ENCODE results near the gene PPM1H. TPM values are rescaled to one million over a fixed set of nuclear protein-coding genes. Genes with fewer than 3 reads are reported as not detected.

Gene PPM1H
- total RNA-seq, 1 donor from 2014 or later: 15.7 TPM

DNA sequence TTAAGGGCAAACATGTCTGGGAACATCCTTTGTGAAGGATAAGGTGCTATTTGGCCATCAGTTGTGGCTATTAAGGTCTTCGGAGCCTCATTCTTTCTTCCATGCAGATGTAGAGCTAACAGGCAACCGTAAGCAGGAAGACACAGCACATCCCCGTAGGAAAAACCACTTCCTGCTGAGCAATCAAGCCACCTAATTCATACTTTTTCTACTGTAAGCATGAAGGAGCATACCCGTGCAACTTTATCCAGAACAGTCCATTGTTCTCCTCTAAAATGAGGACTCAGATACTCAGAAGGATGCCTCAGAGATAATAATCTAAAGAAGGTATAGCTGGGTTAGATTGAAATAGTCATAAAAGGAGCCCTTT is 232.0 kb downstream of the PPM1H start:
- Mint-ChIP-seq H3K4me1 (peaks cover 18% of the 10 kb centered on the region), H3K27ac (peak overlapping the region; percentile 55), H3K27me3 (ENCODE audit: low read depth) (no peaks in the 10 kb centered on the region), H3K9me3 (no peaks in the 10 kb centered on the region), H3K4me3 (no peak overlapping the region), H3K36me3 (peaks cover 1% of the 10 kb centered on the region)
- TF ChIP-seq, protein P1, sequence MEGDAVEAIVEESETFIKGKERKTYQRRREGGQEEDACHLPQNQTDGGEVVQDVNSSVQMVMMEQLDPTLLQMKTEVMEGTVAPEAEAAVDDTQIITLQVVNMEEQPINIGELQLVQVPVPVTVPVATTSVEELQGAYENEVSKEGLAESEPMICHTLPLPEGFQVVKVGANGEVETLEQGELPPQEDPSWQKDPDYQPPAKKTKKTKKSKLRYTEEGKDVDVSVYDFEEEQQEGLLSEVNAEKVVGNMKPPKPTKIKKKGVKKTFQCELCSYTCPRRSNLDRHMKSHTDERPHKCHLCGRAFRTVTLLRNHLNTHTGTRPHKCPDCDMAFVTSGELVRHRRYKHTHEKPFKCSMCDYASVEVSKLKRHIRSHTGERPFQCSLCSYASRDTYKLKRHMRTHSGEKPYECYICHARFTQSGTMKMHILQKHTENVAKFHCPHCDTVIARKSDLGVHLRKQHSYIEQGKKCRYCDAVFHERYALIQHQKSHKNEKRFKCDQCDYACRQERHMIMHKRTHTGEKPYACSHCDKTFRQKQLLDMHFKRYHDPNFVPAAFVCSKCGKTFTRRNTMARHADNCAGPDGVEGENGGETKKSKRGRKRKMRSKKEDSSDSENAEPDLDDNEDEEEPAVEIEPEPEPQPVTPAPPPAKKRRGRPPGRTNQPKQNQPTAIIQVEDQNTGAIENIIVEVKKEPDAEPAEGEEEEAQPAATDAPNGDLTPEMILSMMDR (IDR thresholded peaks at IDR 0.05; ENCODE audit: unreplicated experiment): no peak
- no peak for DNase-seq (ENCODE audit: low spot score in 2 of 2, unreplicated experiment in 2 of 2)

DNA sequence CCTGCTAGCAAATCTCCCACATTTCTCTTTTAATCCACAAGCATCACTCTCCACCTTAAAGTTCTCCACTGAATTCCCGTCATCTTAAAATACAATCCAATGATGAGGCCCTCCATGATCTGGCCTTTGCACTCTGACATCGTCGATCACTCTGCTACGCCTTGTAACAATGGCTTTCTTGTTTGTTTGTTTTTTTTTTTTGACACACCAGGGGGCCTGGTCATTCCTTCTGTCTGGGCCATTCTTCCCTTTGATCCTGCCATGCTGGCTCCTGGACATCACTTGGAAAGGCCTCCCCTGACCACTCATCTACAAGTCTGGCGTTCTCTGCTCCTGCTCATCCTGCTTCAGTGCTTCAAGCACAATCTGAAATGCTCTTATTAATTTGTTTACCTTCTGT is 233.5 kb downstream of the PPM1H start:
- H3K27me3 Mint-ChIP-seq (ENCODE audit: low read depth): no peaks in the 10 kb centered on the region
- H3K4me1 Mint-ChIP-seq: peaks cover 18% of the 10 kb centered on the region
- H3K27ac Mint-ChIP-seq: no peak overlapping the region
- H3K9me3 Mint-ChIP-seq: no peaks in the 10 kb centered on the region
- TF ChIP-seq, protein P1 (IDR thresholded peaks at IDR 0.05; ENCODE audit: unreplicated experiment): no peak
- H3K4me3 Mint-ChIP-seq: no peak overlapping the region
- H3K36me3 Mint-ChIP-seq: no peaks in the 10 kb centered on the region
- DNase-seq (ENCODE audit: low spot score in 2 of 2, unreplicated experiment in 2 of 2): no peak

DNA sequence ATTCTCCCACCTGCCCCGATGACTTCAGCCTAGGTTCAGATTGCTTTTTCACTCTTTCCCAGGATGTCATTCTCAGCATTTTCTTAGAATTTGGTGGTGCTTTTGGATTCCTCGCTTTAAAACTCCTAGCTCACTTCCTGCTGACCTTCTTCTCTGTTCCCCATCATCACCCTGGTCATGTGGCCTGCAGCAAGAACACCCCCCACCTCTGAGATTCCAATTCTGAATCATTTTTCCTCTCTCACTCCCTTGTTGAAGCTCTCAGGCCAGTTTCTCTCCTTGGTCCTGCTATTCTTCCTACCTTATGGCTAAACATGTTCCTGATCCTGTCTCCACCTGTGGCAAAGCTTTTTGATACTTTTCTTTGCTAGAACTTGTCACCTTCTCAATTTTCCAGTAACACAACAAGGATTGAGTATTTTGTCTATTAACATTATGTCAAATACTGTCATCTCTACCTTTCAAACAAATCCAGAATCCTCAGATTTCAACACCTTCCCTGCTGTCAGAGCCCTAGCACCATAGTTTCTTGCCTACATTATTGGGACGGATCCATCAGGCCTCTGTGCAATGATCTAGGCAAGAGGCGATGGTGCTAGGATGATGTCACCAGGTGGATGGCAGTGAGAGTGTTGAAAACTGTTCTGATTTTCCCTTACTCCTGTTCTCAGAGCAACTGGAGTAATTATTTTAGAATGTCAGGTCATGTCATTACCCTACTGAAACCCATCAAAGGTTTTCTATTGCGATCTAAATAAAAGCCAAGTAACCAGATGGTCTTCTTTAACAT is 234.7 kb downstream of the PPM1H start:
- no peak overlapping the region for H3K27ac Mint-ChIP-seq
- H3K9me3 Mint-ChIP-seq: no peaks in the 10 kb centered on the region
- no peaks in the 10 kb centered on the region for H3K36me3 Mint-ChIP-seq
- no peak for DNase-seq (ENCODE audit: low spot score in 2 of 2, unreplicated experiment in 2 of 2)
- peaks cover 18% of the 10 kb centered on the region for H3K4me1 Mint-ChIP-seq
- TF ChIP-seq, protein P1 (IDR thresholded peaks at IDR 0.05; ENCODE audit: unreplicated experiment): no peak
- H3K4me3 Mint-ChIP-seq: no peak overlapping the region
- no peaks in the 10 kb centered on the region for H3K27me3 Mint-ChIP-seq (ENCODE audit: low read depth)

DNA sequence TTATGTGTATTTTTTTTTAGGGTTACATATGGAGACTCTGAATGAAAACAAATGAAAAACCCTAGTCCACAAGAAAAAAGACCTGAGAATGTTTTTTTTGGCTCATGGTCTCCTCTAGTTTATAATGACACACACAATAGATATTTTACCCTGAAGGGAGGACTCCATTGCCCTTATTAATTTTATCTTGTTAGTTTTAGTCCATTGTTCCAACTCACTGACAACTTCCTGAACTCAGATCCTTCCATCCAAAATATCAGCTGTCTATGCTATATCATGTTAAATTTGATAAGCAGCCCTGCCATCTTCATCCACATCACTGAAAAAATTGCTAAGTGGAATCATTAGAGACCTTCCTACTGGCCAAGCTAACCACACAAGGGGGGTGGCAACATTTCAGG is 236.2 kb downstream of the PPM1H start:
- H3K27ac Mint-ChIP-seq: no peak overlapping the region
- H3K36me3 Mint-ChIP-seq: no peaks in the 10 kb centered on the region
- H3K4me3 Mint-ChIP-seq: no peak overlapping the region
- no peaks in the 10 kb centered on the region for H3K9me3 Mint-ChIP-seq
- no peaks in the 10 kb centered on the region for H3K27me3 Mint-ChIP-seq (ENCODE audit: low read depth)
- DNase-seq (ENCODE audit: low spot score in 2 of 2, unreplicated experiment in 2 of 2): no peak
- H3K4me1 Mint-ChIP-seq: peaks cover 18% of the 10 kb centered on the region
- TF ChIP-seq, protein P1 (IDR thresholded peaks at IDR 0.05; ENCODE audit: unreplicated experiment): no peak

DNA sequence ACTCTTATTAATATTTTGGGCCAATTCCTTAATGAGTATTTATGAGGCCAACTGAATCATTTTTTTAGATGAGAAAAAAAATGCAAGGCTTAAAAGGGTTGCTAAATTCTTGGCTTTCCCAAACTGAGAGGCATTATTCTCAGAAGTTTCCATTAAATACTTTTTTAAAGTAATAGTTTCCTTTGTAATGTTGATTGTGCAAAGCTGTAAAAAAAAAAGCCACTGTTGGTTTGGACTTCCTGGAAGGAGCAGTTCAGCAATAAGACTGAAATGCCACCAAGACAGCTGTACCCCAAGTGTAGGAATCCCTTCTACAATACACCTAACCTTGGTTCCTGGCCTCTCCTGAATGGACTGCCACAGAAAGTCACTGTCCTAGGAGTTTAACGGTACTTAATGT is 237.1 kb downstream of the PPM1H start:
- no peaks in the 10 kb centered on the region for H3K9me3 Mint-ChIP-seq

More for the DNA sequence above, 237.1 kb downstream of the PPM1H start:
- TF ChIP-seq, protein P1 (IDR thresholded peaks at IDR 0.05; ENCODE audit: unreplicated experiment): no peak
- no peak overlapping the region for H3K27ac Mint-ChIP-seq
- H3K36me3 Mint-ChIP-seq: no peaks in the 10 kb centered on the region
- H3K27me3 Mint-ChIP-seq (ENCODE audit: low read depth): no peaks in the 10 kb centered on the region
- H3K4me1 Mint-ChIP-seq: peaks cover 18% of the 10 kb centered on the region
- DNase-seq (ENCODE audit: low spot score in 2 of 2, unreplicated experiment in 2 of 2): no peak
- no peak overlapping the region for H3K4me3 Mint-ChIP-seq
